ENCODE measurements around the gene TLX1.

DNA sequence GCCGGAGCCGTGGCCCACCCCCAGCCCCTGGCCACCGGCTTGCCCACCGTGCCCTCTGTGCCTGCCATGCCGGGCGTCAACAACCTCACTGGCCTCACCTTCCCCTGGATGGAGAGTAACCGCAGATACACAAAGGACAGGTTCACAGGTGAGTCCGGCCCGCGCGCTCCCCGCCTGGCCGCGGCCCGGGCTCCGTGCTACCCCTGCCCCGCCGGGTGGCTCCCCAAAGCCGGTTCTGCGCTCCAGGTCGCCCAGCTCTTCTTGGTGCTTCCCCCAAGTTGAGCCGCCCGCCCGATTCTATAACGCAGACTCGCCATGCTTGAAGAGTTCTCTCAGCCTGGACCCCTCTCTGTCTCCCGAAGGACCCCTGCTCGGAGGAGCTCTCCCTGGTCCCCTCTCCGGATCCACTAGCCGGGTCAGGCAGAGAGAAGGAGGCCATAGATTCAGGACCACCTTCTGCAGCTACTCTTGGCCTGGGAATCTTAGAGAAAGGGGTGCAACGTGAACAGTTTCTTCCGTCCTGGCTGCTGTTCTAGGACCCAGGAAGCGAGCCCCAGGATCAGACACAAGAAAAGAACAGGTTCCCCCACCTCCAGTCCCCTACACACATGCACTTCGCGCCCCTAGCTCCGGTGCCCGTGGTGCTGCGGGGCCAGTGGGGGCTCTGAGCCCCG lies 999 bp downstream of the TLX1 start:
- TF ChIP-seq POLR2A (IDR thresholded peaks at IDR 0.05; ENCODE audit: low read length) (no peak), GATA1 (IDR thresholded peaks at IDR 0.05; ENCODE audit: low read depth, low read length) (no peak)

Measured in erythroblast (primary cell).